Activated T-cell treated with anti-CD3 and anti-CD28 coated beads for 4 hours (primary cell): ENCODE measurements around the gene RHBDF1.
"Not testable (repeated sequence)": the region's sequence is repeated elsewhere in the genome, so short reads cannot be mapped to it uniquely, and the experiment has no call there.

Experiments used
- DNase-seq: peaks from one replicate; pipeline ENCODE4 v3.0.0-alpha.2; 2020

RHBDF1 gene

DNA sequence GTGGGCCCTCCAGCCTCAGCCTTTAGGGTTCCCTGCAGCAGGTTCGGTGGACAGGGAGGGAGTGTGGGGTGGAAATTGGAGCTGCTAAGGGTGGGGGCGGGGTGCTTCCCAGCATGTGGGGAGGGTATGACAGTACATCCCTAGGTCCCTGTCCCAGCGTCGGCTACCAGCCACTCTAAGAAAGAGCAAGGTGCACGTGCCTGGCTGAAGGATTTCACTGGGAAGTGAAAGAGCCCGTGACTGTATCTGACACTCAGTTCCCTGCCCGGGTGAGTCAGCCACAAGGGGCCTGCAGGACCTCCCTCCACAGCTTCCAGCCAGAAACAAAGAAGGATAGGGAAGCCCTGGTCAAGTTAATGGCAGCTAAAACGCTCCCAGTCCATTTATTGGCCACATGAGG lies 14.7 kb downstream of the RHBDF1 start:
- DNase-seq = no peak

DNA sequence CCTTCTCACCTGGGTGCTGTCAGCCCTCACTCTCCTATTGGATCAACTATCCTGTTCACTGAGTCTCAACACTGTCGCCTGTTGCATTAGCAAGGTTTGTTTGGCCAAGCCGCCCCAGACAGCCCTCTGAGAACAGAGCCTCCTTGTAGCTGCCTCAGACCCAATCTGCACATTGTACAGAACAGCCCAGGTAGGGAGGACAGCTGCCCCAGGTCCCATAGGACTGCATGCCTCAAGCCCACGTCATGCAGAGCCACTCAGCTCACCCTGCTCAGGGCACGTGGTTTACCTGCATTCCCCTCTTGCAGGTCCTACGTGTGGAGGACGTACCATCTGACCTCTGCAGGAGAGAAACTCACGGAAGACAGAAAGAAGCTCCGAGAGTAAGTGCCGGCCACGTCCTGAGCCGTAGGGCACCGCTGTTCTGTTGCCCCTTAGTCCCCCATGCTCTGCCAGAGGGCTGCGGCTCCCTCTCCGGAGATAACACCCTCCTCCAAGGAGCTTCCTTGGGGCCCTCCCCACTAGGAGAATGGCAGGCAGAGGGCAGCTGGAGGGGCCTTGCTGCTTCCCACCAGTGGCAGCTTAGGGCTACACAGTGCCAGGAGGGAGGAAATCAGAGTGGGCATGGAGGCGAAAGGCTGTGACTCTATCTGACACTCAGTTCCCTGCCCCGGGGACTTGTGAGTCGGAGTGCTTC lies 16.1 kb downstream of the RHBDF1 start:
- DNase-seq = no peak

DNA sequence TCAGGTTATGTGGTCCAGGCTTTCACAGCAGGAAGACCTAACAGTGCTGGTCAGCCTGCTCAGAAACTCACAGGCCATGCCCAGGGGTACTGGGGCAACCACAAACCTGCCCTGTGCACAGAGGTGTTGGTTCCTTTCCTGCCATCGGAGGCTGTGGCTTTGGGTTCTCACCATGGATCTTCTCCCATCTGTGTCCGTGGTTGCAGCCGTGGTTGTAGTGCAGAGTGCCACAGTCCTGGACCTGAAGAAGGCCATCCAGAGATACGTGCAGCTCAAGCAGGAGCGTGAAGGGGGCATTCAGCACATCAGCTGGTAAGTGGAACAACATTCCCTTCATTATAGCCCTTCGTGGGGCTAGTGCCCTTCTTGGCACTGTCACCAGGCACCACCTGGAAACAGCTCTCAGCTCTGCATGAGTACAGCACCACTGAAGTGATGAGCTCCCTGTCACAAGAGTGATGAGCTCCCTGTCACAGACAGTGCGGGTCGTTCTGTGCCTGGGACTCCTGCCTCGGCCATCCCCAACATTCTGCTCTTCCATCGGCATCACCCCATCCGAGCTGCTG lies 16.8 kb downstream of the RHBDF1 start:
- no peak for DNase-seq

DNA sequence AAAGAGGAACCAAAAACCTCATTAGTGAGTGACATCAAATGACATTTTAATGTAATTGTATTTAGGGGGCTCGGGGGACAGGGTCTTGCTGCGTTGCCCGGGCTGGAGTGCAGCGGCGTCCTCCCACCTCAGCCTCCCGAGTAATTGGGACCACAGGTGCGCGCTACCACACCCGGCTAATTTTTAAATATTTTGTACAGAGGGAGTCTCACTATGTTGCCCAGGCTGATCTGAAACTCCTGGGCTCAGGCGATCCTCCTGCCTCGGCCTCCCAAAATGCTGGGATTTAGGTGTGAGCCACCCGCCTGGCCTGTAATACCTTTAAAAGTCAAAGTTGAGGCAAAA lies 18.2 kb downstream of the RHBDF1 start:
- DNase-seq = no peak

- peak; percentile 96 for DNase-seq
Measured at GRCh38 chr16:53346-54236, 18.8 kb downstream of the RHBDF1 start, which contains the start of the genes POLR3K and SNRNP25. POLR3K (minus strand) TSS chr16:53608; CDS start chr16:53586, 22 bp downstream. SNRNP25 (plus strand) TSS chr16:53828; CDS start chr16:54017, 189 bp downstream.

- DNase-seq = no peak
Measured at GRCh38 chr16:50769-51591, 21.5 kb downstream of the RHBDF1 start.

- no peak for DNase-seq
Measured at GRCh38 chr16:47234-47633, 25.2 kb downstream of the RHBDF1 start.

DNA sequence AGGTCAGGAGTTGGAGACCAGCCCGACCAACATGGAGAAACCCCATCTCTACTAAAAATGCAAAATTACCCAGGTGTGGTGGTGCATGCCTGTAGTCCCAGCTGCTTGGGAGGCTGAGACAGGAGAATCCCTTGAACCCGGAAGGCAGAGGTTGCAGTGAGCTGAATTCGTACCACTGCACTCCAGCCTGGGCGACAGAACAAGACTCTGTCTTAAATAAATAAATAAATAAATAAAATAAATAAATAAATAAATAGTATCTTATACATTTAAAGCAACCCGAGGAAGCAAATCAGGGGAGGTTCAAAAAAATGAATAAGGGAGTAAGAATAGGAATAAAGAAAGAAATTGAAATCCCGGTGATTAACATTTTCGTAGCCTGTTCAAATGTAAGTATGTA lies 25.9 kb downstream of the RHBDF1 start:
- not testable (repeated sequence) for DNase-seq

DNA sequence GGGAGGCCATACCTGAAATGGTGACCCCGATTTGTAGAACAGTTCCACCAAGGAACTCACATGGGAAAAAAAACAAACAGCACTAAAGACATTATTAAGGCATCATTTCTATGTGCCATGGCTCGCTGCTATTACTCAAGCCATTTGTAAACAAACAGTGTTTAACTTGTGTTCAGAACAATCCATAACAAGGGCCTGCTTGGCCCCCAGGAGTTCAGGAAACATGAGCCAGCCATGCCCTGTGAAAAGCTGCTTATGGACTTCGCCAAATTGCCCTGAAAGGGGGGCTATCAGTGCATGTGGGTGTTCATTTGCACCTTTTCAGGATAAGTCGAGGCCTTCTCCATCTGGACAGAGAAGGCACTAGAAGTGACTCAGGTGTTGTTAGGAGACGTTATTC lies 27.0 kb downstream of the RHBDF1 start:
- DNase-seq = no peak

DNA sequence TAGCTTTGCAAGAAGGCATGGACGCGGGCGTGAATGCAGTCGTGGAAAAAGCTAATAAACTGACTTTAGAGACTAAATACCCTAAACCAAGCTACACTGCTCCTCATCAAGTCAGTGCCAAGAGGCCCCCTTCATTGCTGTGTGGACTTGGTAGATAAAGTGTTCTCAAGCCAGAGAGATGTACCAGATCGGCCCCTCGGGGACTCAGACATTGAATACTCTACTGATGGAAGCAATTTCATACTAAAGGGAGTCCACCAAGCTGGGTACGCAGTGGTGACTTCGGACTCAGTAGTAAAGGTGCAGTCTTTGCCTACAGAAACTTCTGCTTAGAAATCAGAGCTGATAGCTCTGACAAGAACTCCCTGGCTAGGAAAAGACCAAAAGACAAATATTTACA lies 27.8 kb downstream of the RHBDF1 start:
- no peak for DNase-seq

DNA sequence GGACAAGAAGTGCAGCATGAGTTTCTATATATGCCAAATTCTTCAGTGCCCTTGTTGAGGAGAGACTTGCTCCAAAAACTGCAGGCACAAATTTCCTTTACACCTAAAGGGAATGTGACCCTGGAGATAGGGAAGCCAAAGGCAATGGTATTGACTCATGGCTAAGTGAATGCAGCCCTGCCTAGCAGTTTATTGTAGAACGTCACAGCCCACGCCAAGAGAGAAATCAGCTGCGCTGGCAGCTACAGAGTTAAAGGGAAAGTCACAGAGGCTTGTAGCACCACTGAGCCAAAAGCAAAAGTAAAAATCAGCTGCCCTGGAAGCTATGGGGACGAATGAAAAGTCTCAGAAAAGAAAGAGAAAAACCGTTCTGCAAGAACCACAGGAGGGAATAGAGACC lies 29.1 kb downstream of the RHBDF1 start:
- DNase-seq = no peak

DNA sequence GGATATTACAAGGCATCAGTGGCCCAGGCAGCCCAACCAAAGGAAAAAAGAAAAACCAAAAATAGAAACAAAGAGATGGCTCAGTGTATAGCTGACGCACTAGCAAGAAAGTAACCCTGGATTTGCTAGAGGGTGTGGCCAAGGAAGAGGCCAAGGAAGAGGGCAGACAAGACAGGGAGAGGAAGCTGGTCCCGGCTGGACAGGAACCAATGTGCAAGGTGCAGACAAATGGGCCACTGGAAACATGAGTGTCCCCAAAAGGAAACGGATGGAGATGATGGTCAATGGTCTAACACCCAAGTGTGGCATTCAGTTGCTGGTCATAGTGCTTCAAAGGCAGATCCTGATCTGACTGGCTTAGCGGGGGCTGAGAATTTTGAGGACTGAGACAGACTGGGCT lies 29.7 kb downstream of the RHBDF1 start:
- DNase-seq = no peak

GRCh38 chr16:42069-42457 lies 30.4 kb downstream of the RHBDF1 start:
- DNase-seq = no peak

DNA sequence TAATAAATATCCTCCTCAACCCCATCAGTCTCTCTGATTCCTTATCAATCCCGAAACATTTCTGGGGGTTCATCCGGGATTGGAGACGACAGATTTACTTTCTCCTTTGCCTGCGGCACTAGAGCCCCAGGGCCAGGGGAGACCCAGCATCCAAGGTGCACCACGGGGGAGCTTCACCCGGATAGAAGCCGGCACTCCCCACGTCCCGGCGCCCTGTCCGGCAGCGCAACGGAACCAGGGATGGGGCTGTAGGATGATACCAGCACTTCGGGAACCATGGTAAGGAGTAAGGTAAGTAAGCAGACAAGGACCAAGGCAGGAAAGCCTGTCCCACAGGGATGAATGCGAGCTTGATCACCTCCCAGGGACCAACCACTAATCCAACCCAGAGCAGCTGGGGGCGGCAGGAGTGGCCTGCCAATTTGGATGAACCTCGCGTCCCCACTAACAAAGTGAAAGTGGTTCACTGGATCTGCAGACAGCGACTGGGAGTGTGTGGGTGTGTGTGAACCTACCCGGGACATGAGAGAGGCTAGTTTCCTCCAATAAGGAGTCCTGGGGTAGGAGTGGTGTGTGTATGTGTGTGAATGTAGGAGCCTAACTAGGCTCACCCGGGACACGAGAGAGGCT lies 30.9 kb downstream of the RHBDF1 start:
- no peak for DNase-seq

DNA sequence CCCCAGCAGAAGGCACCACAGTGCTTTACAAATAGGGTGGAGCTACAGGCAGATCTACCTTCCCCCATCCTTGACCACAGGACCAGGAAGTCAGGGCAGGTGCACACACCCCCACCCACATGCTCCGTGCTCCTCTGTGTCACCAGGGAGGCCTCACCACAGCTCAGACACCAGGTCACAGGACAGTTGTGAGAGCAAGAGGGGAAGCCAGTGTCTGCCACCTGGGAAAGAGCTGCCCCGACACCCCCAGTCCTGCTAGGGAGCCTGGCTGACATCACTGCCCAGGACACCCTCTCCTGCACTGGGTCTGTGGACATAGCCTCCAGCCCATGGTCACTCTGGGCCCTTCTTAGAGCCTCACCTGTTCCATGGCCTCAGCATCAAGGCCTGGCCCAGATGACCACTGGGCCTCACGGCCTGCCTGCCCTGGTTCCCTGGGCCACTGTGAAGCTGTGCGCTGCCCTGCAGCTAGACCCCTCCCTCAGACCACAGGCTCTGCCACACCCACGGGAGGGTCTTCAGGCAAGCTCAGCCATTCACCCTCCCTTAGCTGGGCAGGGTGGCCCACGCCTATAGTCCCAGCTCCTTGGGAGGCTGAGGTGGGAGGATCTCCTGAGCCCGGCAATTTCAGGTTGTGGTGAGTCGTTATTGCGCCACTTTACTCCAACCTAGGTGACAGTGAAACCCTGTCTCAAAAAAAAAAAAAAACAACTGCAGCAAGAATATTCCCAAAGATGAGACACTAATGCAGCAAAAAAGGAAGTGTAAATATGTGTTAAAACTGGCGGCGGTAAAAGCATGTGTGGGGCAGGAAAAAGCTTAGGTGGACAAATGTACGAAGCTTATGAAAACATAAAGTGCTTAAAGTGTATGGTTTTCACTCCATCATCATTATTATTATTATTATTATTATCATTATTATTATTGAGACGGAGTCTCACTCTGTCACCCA lies 33.2 kb downstream of the RHBDF1 start:
- peak; percentile 22 for DNase-seq

DNA sequence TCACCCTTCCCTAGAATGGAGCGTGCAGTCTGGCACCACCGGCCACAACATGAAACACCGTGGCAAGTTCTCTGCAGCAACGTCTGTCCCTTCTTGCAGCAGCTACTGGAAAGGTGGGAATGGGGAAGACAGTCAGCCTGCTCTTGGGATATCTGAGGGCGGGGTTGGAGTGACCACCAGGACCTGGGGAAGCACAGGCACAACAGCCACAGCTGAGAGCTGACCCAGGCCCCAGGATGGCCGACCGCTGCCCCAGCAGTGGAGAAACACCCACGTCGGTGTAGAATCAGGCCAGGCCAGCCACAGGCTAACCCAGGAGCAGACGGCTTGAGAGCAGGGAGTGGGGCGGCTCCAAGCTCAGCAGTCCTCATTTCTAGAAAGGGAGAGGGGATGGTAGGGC lies 34.2 kb downstream of the RHBDF1 start:
- DNase-seq = not testable (repeated sequence)

- no peak for DNase-seq
Measured at GRCh38 chr16:37511-37910, 34.9 kb downstream of the RHBDF1 start.

- no peak for DNase-seq
Measured at GRCh38 chr16:36336-36984, 36.0 kb downstream of the RHBDF1 start.

- no peak for DNase-seq
Measured at GRCh38 chr16:35678-36305, 36.6 kb downstream of the RHBDF1 start.

DNA sequence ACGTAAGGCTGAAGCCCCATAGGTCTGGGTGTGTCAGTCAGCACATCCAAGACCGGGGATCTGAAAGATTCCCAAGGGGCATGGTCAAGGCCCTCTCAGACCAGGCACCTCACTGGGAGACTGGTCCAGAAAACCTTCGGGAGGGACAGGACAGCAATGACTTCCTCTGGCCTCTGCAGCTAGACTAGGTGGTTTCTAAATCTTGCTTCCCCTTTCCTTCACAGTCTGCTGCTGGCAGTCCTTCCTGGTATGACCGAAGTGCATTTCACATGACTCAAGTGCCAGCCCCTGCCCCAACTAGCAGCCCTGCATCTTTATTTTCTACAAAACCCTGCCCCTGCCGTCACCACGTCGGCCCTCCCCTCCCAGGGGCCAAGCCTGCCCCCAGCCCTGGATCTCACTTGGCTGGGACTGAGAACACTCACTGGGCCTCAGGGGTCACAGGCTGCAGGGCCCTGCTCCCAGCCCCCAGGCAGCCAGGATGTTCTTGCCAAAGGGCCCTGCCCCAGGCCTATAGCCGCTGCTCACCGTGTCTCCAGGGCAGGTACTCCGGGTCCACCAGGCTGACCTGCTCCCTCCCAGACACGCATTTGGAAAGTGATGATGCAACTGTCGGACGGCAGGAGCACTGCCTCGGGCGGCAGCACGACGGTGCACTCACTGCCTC lies 37.3 kb downstream of the RHBDF1 start:
- DNase-seq = no peak
